Esophagus squamous epithelium (tissue), 5 donors: ENCODE measurements around the gene KRTAP11-1. TPM values are rescaled to one million over a fixed set of nuclear protein-coding genes. Genes with fewer than 3 reads are reported as not detected.

Experiments used
- DNase-seq: peaks from one replicate; lab custom pipeline; 2025; lab: John Stamatoyannopoulos, UW
- H3K27ac ChIP-seq, 4 donors: fragments of 200-600 bp; sonication (generic); one replicate each; pipeline ENCODE4 v1.5.1; 2016 to 2019; ENCODE audit warnings: mild to moderate bottlenecking in 1 of 4
- H3K27me3 ChIP-seq, 4 donors: fragments of 200-600 bp; sonication (generic); 1 replicate in 3 of 4; 2 replicates in 1 of 4; pipeline versions ENCODE4 v1.5.1 to v1.6.0; 2017 to 2021; ENCODE audit warnings: antibody characterized with exemption in 1 of 4
- H3K36me3 ChIP-seq, 3 donors: fragments of 200-600 bp; sonication (generic); one replicate each; pipeline ENCODE4 v1.5.1; 2016 to 2019
- H3K4me1 ChIP-seq, 3 donors: fragments of 200-600 bp; sonication (generic); one replicate each; pipeline ENCODE4 v1.5.1; 2017 to 2019
- H3K4me3 ChIP-seq, 4 donors: fragments of 200-600 bp; sonication (generic); 1 replicate in 3 of 4; 2 replicates in 1 of 4; pipeline ENCODE4 v1.5.1; 2016 to 2019; ENCODE audit warnings: mild to moderate bottlenecking in 2 of 4, moderate library complexity in 1 of 4
- H3K9me3 ChIP-seq, 3 donors: fragments of 200-600 bp; sonication (generic); one replicate each; pipeline ENCODE4 v1.5.1; 2016 to 2019
- CTCF ChIP-seq, 6 experiments: fragments of 450-650 bp in 4 of 6; fragments of 200-600 bp in 2 of 6; sonication (generic) in 2 of 6; IDR thresholded peaks; one replicate each; pipeline ENCODE4 v1.5.1; 2016 to 2019; ENCODE audit warnings: antibody characterized with exemption in 6 of 6, mild to moderate bottlenecking in 4 of 6, moderate library complexity in 4 of 6
- POLR2A ChIP-seq, 4 donors: fragments of 450-650 bp; IDR thresholded peaks; one replicate each; pipeline ENCODE4 v1.6.1; 2017; ENCODE audit warnings: antibody characterized with exemption in 4 of 4, mild to moderate bottlenecking in 4 of 4, moderate library complexity in 3 of 4
- WGBS, 2 donors: methylation state at CpG; one replicate each; pipeline ENCODE4 v1.1.5; 2018; 5-methylcytosine and 5-hydroxymethylcytosine counted together
- intact Hi-C: fragments of 100-400 bp; cut with DNase I; formaldehyde crosslinking; loops from one replicate; pipeline ENCODE4 v1.15.0; 2022
- total RNA-seq, 4 donors: library from RNA; depleted of rRNA; stranded (reverse); fragments of >200 nt; gene quantifications; one replicate each; pipeline ENCODE4 v1.1.0, GENCODE V29; 2016
- donor health status: DM: yes; HTN: yes; CAD: no.

KRTAP11-1 gene
- total RNA-seq, 4 donors from 2014 or later: not detected

- WGBS, 2 donors: 79 to 84% methylated on average over 8 of the region's 8 CpGs
- no peaks in the 10 kb centered on the region for H3K9me3 ChIP-seq
- no peaks in the 10 kb centered on the region for H3K4me1 ChIP-seq
- DNase-seq: no peak
- intact Hi-C loops: no loop called here
- no peaks in the 10 kb centered on the region for H3K36me3 ChIP-seq
- H3K27me3 ChIP-seq: no peaks in the 10 kb centered on the region
- no peak for TF ChIP-seq CTCF (IDR thresholded peaks at IDR 0.05)
- TF ChIP-seq POLR2A (IDR thresholded peaks at IDR 0.05): no peak
- H3K4me3 ChIP-seq: no peak overlapping the region
- no peak overlapping the region for H3K27ac ChIP-seq
Observed at GRCh38 chr21:30882866-30883597, 1.7 kb upstream of the KRTAP11-1 start.

GRCh38 chr21:30880914-30881313 is 466 bp downstream of the KRTAP11-1 start:
- H3K9me3 ChIP-seq: no peaks in the 10 kb centered on the region
- WGBS, 2 donors: 67 to 76% methylated on average over 9 to 11 of the region's 12 CpGs
- no peak for DNase-seq

GRCh38 chr21:30874526-30874925 is 6.9 kb downstream of the KRTAP11-1 start:
- H3K27ac ChIP-seq: no peak overlapping the region
- TF ChIP-seq POLR2A (IDR thresholded peaks at IDR 0.05): no peak
- no peak for TF ChIP-seq CTCF (IDR thresholded peaks at IDR 0.05)
- no peaks in the 10 kb centered on the region for H3K36me3 ChIP-seq
- intact Hi-C loops: no loop called here
- H3K27me3 ChIP-seq: no peaks in the 10 kb centered on the region
- no peak for DNase-seq
- no peaks in the 10 kb centered on the region for H3K9me3 ChIP-seq
- H3K4me1 ChIP-seq: no peaks in the 10 kb centered on the region
- H3K4me3 ChIP-seq: no peak overlapping the region
- 41 to 51% methylated on average over 2 of the region's 2 CpGs for WGBS, 2 donors

More at GRCh38 chr21:30880914-30881313, 466 bp downstream of the KRTAP11-1 start:
- Histone ChIP-seq H3K27ac (no peak overlapping the region), H3K4me1 (no peaks in the 10 kb centered on the region), H3K4me3 (no peak overlapping the region), H3K27me3 (no peaks in the 10 kb centered on the region), H3K36me3 (no peaks in the 10 kb centered on the region)
- TF ChIP-seq CTCF (IDR thresholded peaks at IDR 0.05) (no peak), POLR2A (IDR thresholded peaks at IDR 0.05) (no peak)
- intact Hi-C loops: no loop called here

GRCh38 chr21:30847627-30848500 is 33.5 kb downstream of the KRTAP11-1 start:
- intact Hi-C loops: no loop called here
- Histone ChIP-seq H3K27ac (no peak overlapping the region), H3K4me3 (no peak overlapping the region), H3K4me1 (no peaks in the 10 kb centered on the region), H3K9me3 (no peaks in the 10 kb centered on the region), H3K36me3 (no peaks in the 10 kb centered on the region), H3K27me3 (no peaks in the 10 kb centered on the region)
- TF ChIP-seq CTCF (IDR thresholded peaks at IDR 0.05) (no peak), POLR2A (IDR thresholded peaks at IDR 0.05) (no peak)
- 60 to 63% methylated on average over 9 of the region's 9 CpGs for WGBS, 2 donors
- no peak for DNase-seq

GRCh38 chr21:30842990-30843389 is 38.4 kb downstream of the KRTAP11-1 start:
- H3K27me3 ChIP-seq: no peaks in the 10 kb centered on the region
- no peak overlapping the region for H3K27ac ChIP-seq
- DNase-seq: no peak
- no peak for TF ChIP-seq CTCF (IDR thresholded peaks at IDR 0.05)
- no peak for TF ChIP-seq POLR2A (IDR thresholded peaks at IDR 0.05)
- H3K4me1 ChIP-seq: no peaks in the 10 kb centered on the region
- H3K4me3 ChIP-seq: no peak overlapping the region
- intact Hi-C loops: no loop called here
- no peaks in the 10 kb centered on the region for H3K36me3 ChIP-seq
- no peaks in the 10 kb centered on the region for H3K9me3 ChIP-seq
